Measurements from ENCODE around the gene OR2AJ1.

DNA sequence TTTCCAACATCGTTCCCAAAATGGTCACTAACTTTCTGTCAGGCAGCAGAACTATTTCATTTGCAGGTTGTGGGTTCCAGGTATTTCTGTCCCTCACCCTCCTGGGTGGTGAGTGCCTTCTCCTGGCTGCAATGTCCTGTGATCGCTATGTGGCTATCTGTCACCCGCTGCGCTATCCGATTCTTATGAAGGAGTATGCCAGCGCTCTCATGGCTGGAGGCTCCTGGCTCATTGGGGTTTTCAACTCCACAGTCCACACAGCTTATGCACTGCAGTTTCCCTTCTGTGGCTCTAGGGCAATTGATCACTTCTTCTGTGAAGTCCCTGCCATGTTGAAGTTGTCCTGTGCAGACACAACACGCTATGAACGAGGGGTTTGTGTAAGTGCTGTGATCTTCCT is 9.3 kb downstream of the OR2AJ1 start:
- TF ChIP-seq CTCF (IDR thresholded peaks at IDR 0.05; ENCODE audit: insufficient read depth, low read length) (no peak), POLR2AphosphoS5 (IDR thresholded peaks at IDR 0.05; ENCODE audit: low read depth) (no peak), SPI1 (IDR thresholded peaks at IDR 0.05; ENCODE audit: borderline replicate concordance, low read depth) (no peak)

All from HL-60 (cell line).